Measurements from ENCODE around the gene BOK. TPM values are rescaled to one million over a fixed set of nuclear protein-coding genes. Genes with fewer than 3 reads are reported as not detected.

BOK gene
- total RNA-seq, 1 experiment from 2014 or later = 41.5 TPM

- H3K9me2 ChIP-seq (ENCODE audit: insufficient read depth) = no peaks in the 10 kb centered on the region
- H3K4me2 ChIP-seq (ENCODE audit: low read length) = no peak overlapping the region
- H3K36me3 ChIP-seq (ENCODE audit: control insufficient read depth in 1 of 2, insufficient read depth in 2 of 2, low read length in 2 of 2) = peaks cover 5 to 10% of the 10 kb centered on the region in 2 experiments; a peak in 3 of 4 replicates
- H3K27ac ChIP-seq (ENCODE audit: low read depth, low read length) = no peak overlapping the region
- no peaks in the 10 kb centered on the region; the same call in 1 of the 2 replicates for H3K79me2 ChIP-seq (ENCODE audit: insufficient read depth, low read length)
- ChIA-PET RAD21 (ENCODE audit: low non-redundant PET in 1 of 2, low total read pairs in 2 of 2, uncharacterized antibody in 2 of 2, unreplicated experiment in 2 of 2) (no interaction called here), POLR2A (no interaction called here), CTCF (no interaction called here)
- ATAC-seq (no peak), DNase-seq (ENCODE audit: low read depth, low spot score) (no peak)
- intact Hi-C loops (cut with micrococcal nuclease) = no loop called here
- no peaks in the 10 kb centered on the region for H3K27me3 ChIP-seq (ENCODE audit: insufficient read depth, low read length)
- no peak overlapping the region for H2AFZ ChIP-seq (ENCODE audit: low read depth, low read length, poor library complexity, severe bottlenecking)
- no peaks in the 10 kb centered on the region for H3K4me1 ChIP-seq (ENCODE audit: control insufficient read depth in 1 of 2, insufficient read depth in 2 of 2, low read length in 2 of 2)
- no TSS peak for BruUV-seq (replicated peaks)
- no peak overlapping the region for H3K9ac ChIP-seq (ENCODE audit: low read length)
- TF ChIP-seq POLR2A (IDR thresholded peaks at IDR 0.05; ENCODE audit: borderline replicate concordance, extremely low read depth, insufficient read depth, insufficient read length) (no peak), FOSL1 (IDR thresholded peaks at IDR 0.05; ENCODE audit: low read depth) (no peak), ZFX (IDR thresholded peaks at IDR 0.05) (no peak), ZNF274 (IDR thresholded peaks at IDR 0.05; ENCODE audit: low read depth, low read length) (no peak), SIN3A (IDR thresholded peaks at IDR 0.05; ENCODE audit: low read depth) (no peak)
- no peak overlapping the region for H3K4me3 ChIP-seq (replicated peaks in 1 of 2; ENCODE audit: low read depth in 1 of 2, low read length in 2 of 2)
- no peaks in the 10 kb centered on the region for H4K20me1 ChIP-seq (ENCODE audit: insufficient read depth)
- H3K9me3 ChIP-seq (ENCODE audit: control insufficient read depth in 1 of 2, insufficient read depth in 1 of 2, low read depth in 1 of 2, low read length in 2 of 2) = 0 out of 4 replicates have a peak, but pooled peaks cover 0 to under 1% of the 10 kb centered on the region in 2 experiments
These were observed 34.7 kb downstream of the BOK start for GRCh38 chr2:241593271-241593670.

- no peak for DNase-seq (ENCODE audit: low read depth, low spot score)
- no TSS peak for BruUV-seq (replicated peaks)
- H2AFZ ChIP-seq (ENCODE audit: low read depth, low read length, poor library complexity, severe bottlenecking) = no peak overlapping the region
- H4K20me1 ChIP-seq (ENCODE audit: insufficient read depth) = no peaks in the 10 kb centered on the region
- ChIA-PET RAD21 (ENCODE audit: low non-redundant PET in 1 of 2, low total read pairs in 2 of 2, uncharacterized antibody in 2 of 2, unreplicated experiment in 2 of 2) (interaction anchor here in 1 of 2 experiments (0.5 kb wide), 1 partner anchor 33 kb away, joined by 4 read pairs; no protein-coding TSS in a partner anchor), POLR2A (no interaction called here), CTCF (interaction anchor here (0.6 kb wide), 1 partner anchor 955 kb away, joined by 5 read pairs; no protein-coding TSS in a partner anchor)
- H3K9ac ChIP-seq (ENCODE audit: low read length) = no peak overlapping the region
- no peaks in the 10 kb centered on the region for H3K9me3 ChIP-seq (ENCODE audit: control insufficient read depth in 1 of 2, insufficient read depth in 1 of 2, low read depth in 1 of 2, low read length in 2 of 2)
- no peak overlapping the region for H3K4me3 ChIP-seq (replicated peaks in 1 of 2; ENCODE audit: low read depth in 1 of 2, low read length in 2 of 2)
- H3K27ac ChIP-seq (ENCODE audit: low read depth, low read length) = no peak overlapping the region
- intact Hi-C loops (cut with micrococcal nuclease) = no loop called here
- no peaks in the 10 kb centered on the region for H3K27me3 ChIP-seq (ENCODE audit: insufficient read depth, low read length)
- H3K79me2 ChIP-seq (ENCODE audit: insufficient read depth, low read length) = no peaks in the 10 kb centered on the region; the same call in 1 of the 2 replicates
- ATAC-seq = peak; percentile 81
- no peaks in the 10 kb centered on the region for H3K9me2 ChIP-seq (ENCODE audit: insufficient read depth)
- no peak overlapping the region for H3K4me2 ChIP-seq (ENCODE audit: low read length)
- H3K4me1 ChIP-seq (ENCODE audit: control insufficient read depth in 1 of 2, insufficient read depth in 2 of 2, low read length in 2 of 2) = no peaks in the 10 kb centered on the region
- TF ChIP-seq EZH2phosphoT487 (IDR thresholded peaks at IDR 0.05; ENCODE audit: borderline replicate concordance) (no peak), YY1 (IDR thresholded peaks at IDR 0.05; ENCODE audit: extremely low read depth, insufficient replicate concordance, low read depth, low read length) (no peak), CTCF (IDR thresholded peaks at IDR 0.05 in 2 of 3, conservative IDR thresholded peaks at IDR 0.05 in 1 of 3; ENCODE audit: borderline replicate concordance in 1 of 3, insufficient read depth in 1 of 3, low read depth in 2 of 3, low read length in 2 of 3) (peak in 2 of 3 experiments; percentile 33 to 37; a peak in 3 of 6 replicates), EGR1 (IDR thresholded peaks at IDR 0.05; ENCODE audit: low read depth) (no peak), FOSL1 (IDR thresholded peaks at IDR 0.05; ENCODE audit: low read depth) (no peak), MAX (IDR thresholded peaks at IDR 0.05) (no peak), CBX3 (IDR thresholded peaks at IDR 0.05; ENCODE audit: low read depth) (no peak)
- peaks cover 5 to 8% of the 10 kb centered on the region in 2 experiments; a peak in 3 of 4 replicates for H3K36me3 ChIP-seq (ENCODE audit: control insufficient read depth in 1 of 2, insufficient read depth in 2 of 2, low read length in 2 of 2)
These were observed 37.1 kb downstream of the BOK start for GRCh38 chr2:241595600-241596140.

Measured in HCT116 (cell line).